Activated CD8-positive, alpha-beta memory T cell treated with anti-CD3 and anti-CD28 coated beads, Interleukin-2, amount 50 U/mL, for 48 hours (primary cell): Measurements from ENCODE around the gene POLR3B.
"Not testable (repeated sequence)": the region's sequence is repeated elsewhere in the genome, so short reads cannot be mapped to it uniquely, and the experiment has no call there.

Experiments used
- DNase-seq: peaks from one replicate; pipeline ENCODE4 v3.0.0-alpha.2; 2020

POLR3B gene

GRCh38 chr12:106477627-106478026, 120.1 kb downstream of the POLR3B start:
- DNase-seq = not testable (repeated sequence)

DNA sequence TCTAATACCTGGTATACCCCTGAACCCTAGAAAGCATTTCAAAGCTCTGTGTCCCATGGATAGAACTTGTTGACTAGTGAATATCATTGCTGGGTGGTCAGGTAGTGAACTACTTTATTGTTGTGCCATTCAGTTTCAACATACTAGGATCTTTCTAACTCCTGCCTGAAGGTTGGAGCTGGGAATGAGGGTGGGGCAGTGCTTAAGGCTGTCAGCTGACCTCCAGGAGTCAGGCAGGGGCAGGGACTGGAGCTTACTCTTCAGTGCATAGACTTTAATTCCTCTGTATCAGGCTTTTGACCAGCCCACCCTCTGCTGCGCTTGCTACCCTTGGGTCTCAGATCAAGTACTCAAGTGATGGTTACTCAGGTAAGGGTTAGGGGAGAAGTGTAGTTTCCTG, 122.7 kb downstream of the POLR3B start:
- DNase-seq = no peak

GRCh38 chr12:106481246-106481645, 123.7 kb downstream of the POLR3B start:
- no peak for DNase-seq

- DNase-seq = no peak
These were observed 130.1 kb downstream of the POLR3B start for GRCh38 chr12:106487664-106488063.

- no peak for DNase-seq
These were observed 131.3 kb downstream of the POLR3B start for GRCh38 chr12:106488884-106489283.

- DNase-seq = no peak
These were observed 132.7 kb downstream of the POLR3B start for GRCh38 chr12:106490264-106490663.

DNA sequence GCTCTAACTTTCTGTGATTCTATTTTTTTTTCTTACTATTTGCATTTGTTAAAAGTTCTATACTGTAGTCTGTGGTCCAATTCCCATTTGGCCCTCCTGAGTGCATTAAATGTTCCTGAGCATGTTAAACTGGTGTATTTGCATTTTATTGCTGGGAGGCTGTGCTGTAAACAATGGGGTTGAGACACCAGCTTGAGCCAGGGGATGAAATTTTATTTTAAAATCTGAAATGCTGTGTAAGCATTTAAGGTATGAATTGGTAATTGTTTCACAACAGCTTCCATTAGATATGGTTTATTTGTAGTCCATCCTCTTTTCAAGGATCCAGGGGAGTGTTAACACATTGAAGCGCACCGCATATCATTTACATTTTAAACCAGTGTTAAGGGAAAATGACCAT, 135.3 kb downstream of the POLR3B start:
- no peak for DNase-seq

DNA sequence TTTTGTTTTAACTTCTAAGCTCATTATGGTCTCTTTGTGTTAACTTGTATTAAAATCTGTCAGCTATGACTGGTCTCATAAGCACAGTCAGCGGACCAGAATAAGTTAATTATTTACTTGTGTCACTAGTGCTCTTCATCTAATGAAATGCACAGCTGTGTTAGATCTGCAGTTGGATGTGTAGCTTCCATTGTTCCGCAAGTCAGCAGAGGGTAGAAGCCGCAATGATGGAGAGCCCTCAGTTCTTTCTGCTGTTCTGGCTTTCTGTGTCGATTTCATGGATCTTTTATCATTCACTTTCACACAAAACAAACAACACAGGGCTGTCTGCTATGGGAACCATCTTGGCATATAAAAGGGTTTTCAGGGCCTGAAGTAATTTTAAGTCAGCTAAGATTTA, 136.0 kb downstream of the POLR3B start:
- no peak for DNase-seq

DNA sequence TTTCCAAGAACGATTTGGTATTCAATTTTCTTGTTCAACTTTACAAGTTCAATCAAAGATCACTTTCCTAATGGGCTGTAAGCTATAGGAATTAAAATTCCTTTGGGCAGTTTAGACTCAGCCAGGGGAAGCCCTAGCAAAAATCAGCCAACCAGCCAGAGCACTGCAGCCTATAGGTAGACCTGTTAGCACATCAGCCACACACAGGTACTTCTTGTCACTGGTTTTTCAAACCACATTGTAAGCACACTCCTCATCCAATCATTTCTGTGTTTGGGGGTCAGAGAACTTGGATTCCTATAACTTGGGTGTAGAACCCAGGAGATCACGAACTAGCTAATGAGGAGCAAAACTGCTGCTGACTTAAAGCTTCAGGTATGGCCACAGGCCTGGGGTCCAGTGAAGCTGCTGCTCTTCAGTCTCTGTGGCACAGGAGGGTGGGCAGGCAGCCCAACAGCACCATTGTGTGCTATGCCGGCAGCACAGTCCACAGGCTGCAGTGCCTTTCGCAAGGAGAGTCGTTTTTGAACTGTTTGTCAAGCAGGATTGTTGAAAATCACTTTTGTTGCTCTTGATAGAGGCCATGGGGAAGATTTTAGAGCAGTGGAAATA, 137.9 kb downstream of the POLR3B start:
- no peak for DNase-seq

DNA sequence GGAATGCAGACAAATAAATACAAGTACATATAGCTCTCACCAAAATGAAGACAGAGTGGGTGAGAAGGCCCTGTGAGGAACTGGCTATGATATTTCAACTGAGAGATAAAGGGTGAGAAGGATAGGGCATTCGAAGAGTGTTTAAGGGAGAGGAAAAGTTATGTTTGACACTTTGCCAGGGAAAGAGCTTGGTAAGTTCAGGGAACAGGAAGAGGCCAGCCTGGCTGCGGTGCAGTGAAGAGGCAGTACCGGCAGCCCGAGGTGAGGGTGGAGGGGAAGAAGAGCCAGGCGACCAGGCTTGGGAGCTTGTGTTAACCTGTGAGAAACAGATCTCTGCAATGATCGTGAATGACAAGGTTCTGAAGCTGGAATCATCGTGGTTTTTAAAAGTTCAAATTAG, 140.5 kb downstream of the POLR3B start:
- no peak for DNase-seq

GRCh38 chr12:106499628-106500027, 142.1 kb downstream of the POLR3B start:
- DNase-seq = no peak

DNA sequence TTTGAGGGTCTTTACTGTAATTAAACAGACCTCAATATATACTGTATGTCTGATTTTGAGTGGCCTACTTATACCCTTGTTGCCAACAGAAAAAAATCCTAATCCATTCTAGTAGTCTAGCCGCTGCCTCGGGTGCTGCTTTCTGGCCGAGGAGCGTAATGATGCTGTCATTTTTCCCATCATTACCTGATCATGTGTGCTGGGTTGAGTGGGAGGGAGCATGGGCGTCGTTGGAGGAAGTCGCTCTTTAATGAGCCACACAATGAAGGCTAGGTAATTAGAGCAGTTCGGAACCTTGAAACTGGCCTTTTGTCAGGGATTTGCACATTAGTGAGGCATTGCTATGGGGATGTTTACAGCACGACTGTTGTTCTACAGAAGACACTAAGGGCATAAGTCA, 149.1 kb downstream of the POLR3B start:
- no peak for DNase-seq

GRCh38 chr12:106508966-106509365, 151.4 kb downstream of the POLR3B start:
- no peak for DNase-seq

DNA sequence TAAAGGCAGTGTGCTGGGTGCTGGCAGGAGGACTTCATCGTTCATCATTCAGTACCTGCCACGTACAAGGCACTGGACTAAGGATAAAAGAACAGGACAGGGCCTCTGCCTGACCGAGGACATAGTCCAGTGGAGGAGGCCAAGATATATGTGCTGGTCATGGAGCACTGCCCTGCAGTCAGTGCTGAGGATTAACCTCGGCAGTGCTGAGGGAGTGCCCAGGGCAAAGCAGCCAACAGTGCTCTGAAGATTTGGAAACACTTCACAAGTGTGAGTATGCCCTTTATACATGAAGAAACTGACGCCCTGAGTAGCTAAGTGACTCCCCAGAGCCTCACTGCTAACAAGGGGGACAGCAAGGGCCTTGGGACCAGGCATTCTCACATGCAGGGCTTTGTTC, 153.8 kb downstream of the POLR3B start:
- DNase-seq = no peak

DNA sequence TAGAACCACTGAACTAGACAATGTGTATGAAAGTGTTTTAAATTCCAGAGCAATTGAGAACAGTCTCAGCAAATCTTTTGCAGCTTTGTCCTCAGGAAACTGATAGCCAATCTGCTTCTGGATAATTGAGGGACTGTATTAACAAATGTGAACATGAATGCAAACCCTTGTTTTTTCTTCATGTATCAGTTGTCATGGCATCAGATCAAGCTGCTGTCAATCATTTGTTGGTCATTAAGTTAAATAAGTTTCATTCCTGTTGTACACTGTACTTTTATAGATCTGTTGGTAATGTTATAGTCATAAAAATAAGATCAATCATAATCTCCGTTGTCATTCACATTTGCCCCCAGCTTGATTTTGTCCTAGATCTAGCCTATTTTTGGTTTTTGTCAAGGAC, 159.8 kb downstream of the POLR3B start:
- no peak for DNase-seq

GRCh38 chr12:106519607-106520021, 162.1 kb downstream of the POLR3B start:
- no peak for DNase-seq

GRCh38 chr12:106521901-106522300, 164.4 kb downstream of the POLR3B start:
- DNase-seq = no peak

DNA sequence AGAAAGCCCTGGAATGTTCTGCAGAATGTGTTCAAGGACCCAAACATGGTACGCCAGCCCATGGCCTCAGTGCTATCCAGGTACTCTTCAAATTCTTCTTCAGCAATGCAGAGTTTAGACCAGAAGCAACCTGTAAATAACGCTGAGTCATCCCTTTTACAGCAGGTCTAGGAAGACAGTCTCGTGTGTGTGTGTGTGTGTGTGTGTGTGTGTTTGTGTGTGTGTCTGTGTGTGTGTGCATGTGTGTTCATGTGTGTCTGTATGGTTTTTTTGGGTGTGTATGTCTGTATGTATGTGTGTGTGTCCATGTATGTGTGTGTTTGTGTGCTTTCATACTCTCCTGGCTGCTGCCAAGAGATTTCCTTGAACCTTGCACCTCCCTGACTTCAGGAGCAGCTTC, 165.2 kb downstream of the POLR3B start:
- no peak for DNase-seq

DNA sequence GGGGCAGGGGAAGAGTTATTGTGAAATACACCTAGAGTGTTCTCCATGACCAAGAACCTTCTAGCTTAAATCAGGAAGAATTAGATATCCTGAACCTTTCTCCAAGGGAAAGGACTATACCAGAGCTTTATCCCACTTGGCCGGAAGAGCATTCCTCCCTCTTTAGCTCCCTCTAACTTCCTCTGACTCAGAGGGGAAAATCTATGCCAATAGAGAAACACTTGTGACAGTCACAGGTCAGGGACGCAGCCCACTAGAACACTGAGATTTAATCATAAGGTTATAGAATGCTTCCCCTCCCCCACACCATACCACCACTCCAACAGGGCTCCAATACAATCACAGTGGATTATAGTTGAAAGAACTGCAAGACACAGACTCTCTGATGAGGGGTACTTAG, 169.8 kb downstream of the POLR3B start:
- DNase-seq = no peak

DNA sequence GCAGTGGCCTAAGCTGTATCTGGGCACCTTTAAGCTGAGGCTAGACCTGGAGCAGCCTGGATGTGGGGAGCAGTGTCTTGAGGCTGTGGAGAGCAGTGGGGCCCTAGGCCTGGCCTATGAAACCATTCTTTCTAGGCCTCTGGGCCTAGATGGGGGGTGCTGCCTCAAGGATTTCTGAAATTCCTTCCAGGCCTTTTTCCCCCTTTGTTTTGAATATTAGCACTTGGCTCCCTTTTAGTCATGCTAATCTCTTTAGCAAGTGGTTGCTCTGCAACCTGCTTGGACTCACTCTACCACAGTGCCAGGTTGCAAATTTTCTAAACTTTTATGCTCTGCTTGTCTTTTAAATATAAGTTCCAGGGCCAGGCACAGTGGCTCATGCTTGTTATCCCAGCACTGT, 183.7 kb downstream of the POLR3B start:
- no peak for DNase-seq

DNA sequence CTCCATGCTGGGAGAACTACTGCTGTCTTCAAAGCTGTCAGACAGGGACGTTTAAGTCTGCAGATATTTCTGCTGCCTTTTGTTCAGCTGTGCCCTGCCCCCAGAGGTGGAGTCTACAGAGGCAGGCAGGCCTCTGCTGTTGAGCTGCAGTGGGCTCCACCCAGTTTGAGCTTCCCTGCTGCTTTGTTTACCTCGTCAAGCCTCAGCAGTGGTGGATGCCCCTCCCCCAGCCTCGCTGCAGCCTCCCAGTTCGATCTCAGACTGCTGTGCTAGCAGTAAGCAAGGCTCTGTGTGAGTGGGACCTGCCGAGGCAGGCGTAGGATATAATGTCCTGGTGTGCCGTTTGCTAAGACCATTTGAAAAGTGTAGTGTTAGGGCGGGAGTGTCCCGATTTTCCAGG, 193.9 kb downstream of the POLR3B start:
- DNase-seq = no peak

DNA sequence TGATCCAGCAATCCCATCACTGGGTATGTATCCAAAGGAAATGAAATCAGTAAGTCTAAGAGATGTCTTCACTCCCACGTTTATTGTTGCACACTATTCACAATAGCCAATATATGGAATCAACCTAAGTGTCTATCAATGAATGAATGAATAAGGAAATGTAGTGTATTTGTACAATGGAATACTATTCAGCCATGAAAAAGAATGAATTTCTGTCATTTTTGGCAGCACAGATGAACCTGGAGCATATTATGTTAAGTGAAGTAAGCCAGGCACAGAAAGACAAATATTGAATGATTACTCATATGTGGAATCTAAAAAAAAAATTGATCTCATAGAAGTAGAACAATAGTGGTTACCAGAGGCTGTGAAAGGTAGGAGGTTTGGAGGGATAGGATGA, 194.7 kb downstream of the POLR3B start:
- no peak for DNase-seq
